Psoas muscle (tissue), 8 donors: Measurements from ENCODE around the gene MLEC. TPM values are rescaled to one million over a fixed set of nuclear protein-coding genes. Genes with fewer than 3 reads are reported as not detected.

Source experiments
- ATAC-seq, 4 donors: fragments of 200-7000 bp; cut with Tn5 transposase; one replicate each; pipeline ENCODE4 v1.9.1; 2020; ENCODE audit warnings: moderate library complexity in 3 of 4, mild to moderate bottlenecking in 2 of 4
- DNase-seq, 2 donors: peaks; one replicate each; pipeline ENCODE4 v3.0.0-alpha.2; 2020
- H3K27ac ChIP-seq: fragments of 200-600 bp; one replicate; pipeline ENCODE4 v1.8.0; 2022
- H3K27me3 ChIP-seq, 3 donors: fragments of 200-600 bp in 1 of 3; one replicate each; pipeline versions ENCODE4 v1.6.1 to v1.8.0; 2013 to 2022; ENCODE audit warnings: low read length in 2 of 3, mild to moderate bottlenecking in 2 of 3, moderate library complexity in 1 of 3; ENCODE audit not compliant: insufficient read depth in 3 of 3
- H3K36me3 ChIP-seq, 2 donors: fragments of 200-600 bp in 1 of 2; one replicate each; pipeline versions ENCODE4 v1.6.1 to v1.8.0; 2013 to 2022; ENCODE audit warnings: low read depth in 1 of 2, mild to moderate bottlenecking in 1 of 2, moderate library complexity in 1 of 2; ENCODE audit not compliant: insufficient read depth in 1 of 2
- H3K4me1 ChIP-seq: fragments of 200-600 bp; one replicate; pipeline ENCODE4 v1.8.0; 2022
- H3K4me3 ChIP-seq: fragments of 200-600 bp; one replicate; pipeline ENCODE4 v1.8.0; 2022; ENCODE audit warnings: mild to moderate bottlenecking
- H3K9me3 ChIP-seq: fragments of 200-600 bp; one replicate; pipeline ENCODE4 v1.8.0; 2022
- CTCF ChIP-seq: fragments of 200-600 bp; IDR thresholded peaks from one replicate; pipeline ENCODE4 v1.8.0; 2022; ENCODE audit warnings: antibody characterized with exemption
- WGBS, 3 donors: extraction: QIAGEN DNeasy Blood & Tissue Kit; methylation state at CpG; one replicate each; pipeline versions ENCODE4 v1.1.6 to v1.1.7; 2013; 5-methylcytosine and 5-hydroxymethylcytosine counted together
- intact Hi-C, 2 donors: fragments of 100-400 bp; cut with DNase I; formaldehyde crosslinking; loops; one replicate each; pipeline versions ENCODE4 v1.11.0 to v1.14.2; 2022
- polyA plus RNA-seq, 3 donors: library from polyadenylated mRNA; stranded (reverse); fragments of 200-250 nt; gene quantifications; one replicate each; pipeline ENCODE4 v1.2.3, GENCODE V29; 2013
- total RNA-seq, 4 donors: library from RNA; stranded (reverse); fragmentation: NEBNext Ultra II Directional in 2 of 4; extraction: Animal tissue kit (Norgen Biotek cat#: 25700) in 2 of 4; gene quantifications; one replicate each; pipeline versions ENCODE4 v1.2.1 to v1.2.4, GENCODE V29; 2021 to 2023
- donor health status: healthy with polysubstance abuse.
- donor health status: DM: no; HTN: no; CAD: no; lungs with moderate emphysema.
- donor health status: Bipolar disorder and iron deficiency.
- donor health status: healthy.
- donor health status: DM: yes; HTN: yes; CAD: no.
- donor health status: DM: no; HTN: no; CAD: no.
- donor health status: DM: no; HTN: no; CAD: no.
- donor health status: DM: yes; HTN: yes; CAD: no.

The MLEC gene
- total and polyA plus RNA-seq, 7 donors = 30.7 to 102 (median 60.1) TPM

GRCh38 chr12:120718055-120718454 lies 31.1 kb downstream of the MLEC start:
- H3K9me3 ChIP-seq = no peaks in the 10 kb centered on the region
- no peaks in the 10 kb centered on the region for H3K27me3 ChIP-seq
- no peak for TF ChIP-seq CTCF
- no peak overlapping the region for H3K4me3 ChIP-seq
- 90 to 95% (median 94%) methylated on average over 9 of the region's 9 CpGs for WGBS, 3 donors
- ATAC-seq (no peak), DNase-seq (peak in 1 of 2 donors; percentile 16)
- peaks cover 14 to 99% of the 10 kb centered on the region in 2 donors for H3K36me3 ChIP-seq
- H3K4me1 ChIP-seq = peaks cover 20% of the 10 kb centered on the region
- intact Hi-C loops = no loop called here
- no peak overlapping the region for H3K27ac ChIP-seq

GRCh38 chr12:120719072-120719471 lies 32.1 kb downstream of the MLEC start:
- no peak overlapping the region for H3K27ac ChIP-seq
- peaks cover 14 to 100% of the 10 kb centered on the region in 2 donors for H3K36me3 ChIP-seq
- intact Hi-C loops = no loop called here
- no peak for TF ChIP-seq CTCF
- no peak overlapping the region for H3K4me3 ChIP-seq
- no peak for DNase-seq
- H3K27me3 ChIP-seq = no peaks in the 10 kb centered on the region
- peaks cover 18% of the 10 kb centered on the region for H3K4me1 ChIP-seq
- H3K9me3 ChIP-seq = no peaks in the 10 kb centered on the region
- no peak for ATAC-seq
- WGBS, 3 donors = 94 to 98% (median 97%) methylated on average over 2 of the region's 2 CpGs

GRCh38 chr12:120719496-120720233 lies 32.7 kb downstream of the MLEC start:
- intact Hi-C loops = no loop called here
- H3K27ac ChIP-seq = peak overlapping the region; percentile 83
- 82 to 95% (median 90%) methylated on average over 11 of the region's 11 CpGs for WGBS, 3 donors

GRCh38 chr12:120720234-120720986 lies 33.5 kb downstream of the MLEC start:
- Histone ChIP-seq H3K9me3 (no peaks in the 10 kb centered on the region), H3K4me1 (peaks cover 24% of the 10 kb centered on the region), H3K27me3 (no peaks in the 10 kb centered on the region), H3K27ac (peak overlapping the region; percentile 83), H3K36me3 (peaks cover 14 to 89% of the 10 kb centered on the region in 2 donors), H3K4me3 (no peak overlapping the region)
- peak in 1 of 2 donors; percentile 61 for DNase-seq
- 70 to 88% (median 79%) methylated on average over 7 of the region's 7 CpGs for WGBS, 3 donors
- TF ChIP-seq CTCF = no peak
- intact Hi-C loops = no loop called here
- ATAC-seq = peak; percentile 82 to 92 (median 85)

More at GRCh38 chr12:120719496-120720233, 32.7 kb downstream of the MLEC start:
- Histone ChIP-seq H3K4me1 (peaks cover 18% of the 10 kb centered on the region), H3K4me3 (no peak overlapping the region), H3K27me3 (no peaks in the 10 kb centered on the region), H3K36me3 (peaks cover 14 to 96% of the 10 kb centered on the region in 2 donors), H3K9me3 (no peaks in the 10 kb centered on the region)
- peak in 2 of 4 donors; percentile 3 to 26 for ATAC-seq
- no peak for TF ChIP-seq CTCF
- peak in 1 of 2 donors; percentile 27 for DNase-seq
